ENCODE measurements around the gene RCAN1.

RCAN1 gene

GRCh38 chr21:34602061-34602460, 12.9 kb downstream of the RCAN1 start:
- in situ Hi-C loops (cut with MboI; ENCODE audit: low sequenced_read_pairs), result no loop called here

- in situ Hi-C loops (cut with MboI; ENCODE audit: low sequenced_read_pairs), result no loop called here
Observed at GRCh38 chr21:34599534-34600101, 15.3 kb downstream of the RCAN1 start.

- in situ Hi-C loops (cut with MboI; ENCODE audit: low sequenced_read_pairs), result no loop called here
Observed at GRCh38 chr21:34598931-34599400, 15.9 kb downstream of the RCAN1 start.

GRCh38 chr21:34597406-34597805, 17.5 kb downstream of the RCAN1 start:
- in situ Hi-C loops (cut with MboI; ENCODE audit: low sequenced_read_pairs), result no loop called here

GRCh38 chr21:34596561-34597271, 18.2 kb downstream of the RCAN1 start:
- in situ Hi-C loops (cut with MboI; ENCODE audit: low sequenced_read_pairs), result no loop called here

GRCh38 chr21:34595457-34595856, 19.5 kb downstream of the RCAN1 start:
- in situ Hi-C loops (cut with MboI; ENCODE audit: low sequenced_read_pairs), result no loop called here

GRCh38 chr21:34594566-34595234, 20.2 kb downstream of the RCAN1 start:
- in situ Hi-C loops (cut with MboI; ENCODE audit: low sequenced_read_pairs), result no loop called here

- in situ Hi-C loops (cut with MboI; ENCODE audit: low sequenced_read_pairs), result no loop called here
Observed at GRCh38 chr21:34593954-34594531, 20.9 kb downstream of the RCAN1 start.

GRCh38 chr21:34593423-34593822, 21.5 kb downstream of the RCAN1 start:
- in situ Hi-C loops (cut with MboI; ENCODE audit: low sequenced_read_pairs), result no loop called here

- in situ Hi-C loops (cut with MboI; ENCODE audit: low sequenced_read_pairs), result no loop called here
Observed at GRCh38 chr21:34592120-34592955, 22.6 kb downstream of the RCAN1 start.

- in situ Hi-C loops (cut with MboI; ENCODE audit: low sequenced_read_pairs), result no loop called here
Observed at GRCh38 chr21:34590520-34590919, 24.4 kb downstream of the RCAN1 start.

- in situ Hi-C loops (cut with MboI; ENCODE audit: low sequenced_read_pairs), result no loop called here
Observed at GRCh38 chr21:34589511-34590282, 25.2 kb downstream of the RCAN1 start.

- in situ Hi-C loops (cut with MboI; ENCODE audit: low sequenced_read_pairs), result no loop called here
Observed at GRCh38 chr21:34583926-34584563, 30.9 kb downstream of the RCAN1 start.

- in situ Hi-C loops (cut with MboI; ENCODE audit: low sequenced_read_pairs), result no loop called here
Observed at GRCh38 chr21:34582506-34583150, 32.3 kb downstream of the RCAN1 start.

- in situ Hi-C loops (cut with MboI; ENCODE audit: low sequenced_read_pairs), result no loop called here
Observed at GRCh38 chr21:34580181-34580700, 34.7 kb downstream of the RCAN1 start.

- in situ Hi-C loops (cut with MboI; ENCODE audit: low sequenced_read_pairs), result no loop called here
Observed at GRCh38 chr21:34579411-34579810, 35.5 kb downstream of the RCAN1 start.

- in situ Hi-C loops (cut with MboI; ENCODE audit: low sequenced_read_pairs), result no loop called here
Observed at GRCh38 chr21:34576041-34576511, 38.8 kb downstream of the RCAN1 start.

GRCh38 chr21:34574601-34575529, 40.0 kb downstream of the RCAN1 start:
- in situ Hi-C loops (cut with MboI; ENCODE audit: low sequenced_read_pairs), result no loop called here
